Thyroid gland (tissue), 4 donors: ENCODE data around the gene SLC35E2B. TPM values are rescaled to one million over a fixed set of nuclear protein-coding genes. Genes with fewer than 3 reads are reported as not detected.
"Not testable (repeated sequence)": the region's sequence is repeated elsewhere in the genome, so short reads cannot be mapped to it uniquely, and the experiment has no call there.

Source experiments
- DNase-seq, 2 donors: peaks; one replicate each; pipeline ENCODE4 v3.0.0-alpha.2; 2019
- H3K27ac ChIP-seq, 3 donors: fragments of 200-600 bp; sonication (generic); 1 replicate in 2 of 3; 2 replicates in 1 of 3; pipeline ENCODE4 v1.5.1; 2016 to 2019; ENCODE audit warnings: mild to moderate bottlenecking in 1 of 3, moderate library complexity in 1 of 3
- H3K27me3 ChIP-seq: fragments of 200-600 bp; sonication (generic); one replicate; pipeline ENCODE4 v1.5.1; 2019
- H3K36me3 ChIP-seq, 2 donors: fragments of 200-600 bp; sonication (generic); one replicate each; pipeline ENCODE4 v1.5.1; 2016 to 2019
- H3K4me1 ChIP-seq, 2 donors: fragments of 200-600 bp; sonication (generic); one replicate each; pipeline ENCODE4 v1.5.1; 2017 to 2019
- H3K4me3 ChIP-seq, 3 donors: fragments of 200-600 bp; sonication (generic); replicated peaks in 1 of 3; 1 replicate in 2 of 3; 2 replicates in 1 of 3; pipeline ENCODE4 v1.5.1; 2016; ENCODE audit warnings: mild to moderate bottlenecking in 1 of 3
- H3K9me3 ChIP-seq: fragments of 200-600 bp; sonication (generic); one replicate; pipeline ENCODE4 v1.5.1; 2017
- POLR2A ChIP-seq, 2 donors: fragments of 450-650 bp; IDR thresholded peaks; one replicate each; pipeline ENCODE4 v1.6.1; 2017; ENCODE audit warnings: antibody characterized with exemption in 2 of 2, mild to moderate bottlenecking in 2 of 2, moderate library complexity in 1 of 2
- WGBS, 2 donors: methylation state at CpG; one replicate each; pipeline ENCODE4 v1.1.5; 2017; 5-methylcytosine and 5-hydroxymethylcytosine counted together
- intact Hi-C: fragments of 100-400 bp; cut with DNase I; formaldehyde crosslinking; loops from one replicate; pipeline ENCODE4 v1.15.1; 2023
- total RNA-seq, 4 donors: library from RNA; depleted of rRNA; stranded (reverse); fragments of >200 nt; gene quantifications; one replicate each; pipeline ENCODE4 v1.2.3, GENCODE V29; 2016
- TF ChIP-seq, protein P1 (sequence below), 6 experiments: fragments of 200-600 bp in 3 of 6; fragments of 450-650 bp in 3 of 6; sonication (generic) in 3 of 6; IDR thresholded peaks; one replicate each; pipeline ENCODE4 v1.5.1; 2016 to 2019; ENCODE audit warnings: antibody characterized with exemption in 6 of 6, mild to moderate bottlenecking in 2 of 6, inconsistent platforms in 1 of 6, moderate library complexity in 1 of 6

The SLC35E2B gene
- total RNA-seq, 4 donors from 2014 or later: 35.5 to 85.1 (median 50.2) TPM

GRCh38 chr1:1658583-1659549 is 33.7 kb downstream of the SLC35E2B start, which contains the start of gene CDK11B:
Gene CDK11B (minus strand): TSS chr1:1659004. CDS start chr1:1657485, 1,519 bp downstream.
- H3K36me3 ChIP-seq: peaks cover 30 to 31% of the 10 kb centered on the region in 2 donors
- H3K27me3 ChIP-seq, H3K9me3 ChIP-seq, intact Hi-C loops, H3K4me1 ChIP-seq: not testable (repeated sequence)
- WGBS, 2 donors: 0% methylated on average over 33 of the region's 96 CpGs; no CpG with 5 or more reads in 1 of the 2 donors
- peak in 1 of 2 donors; percentile 53 for TF ChIP-seq POLR2A (IDR thresholded peaks at IDR 0.05)
- TF ChIP-seq, protein P1, sequence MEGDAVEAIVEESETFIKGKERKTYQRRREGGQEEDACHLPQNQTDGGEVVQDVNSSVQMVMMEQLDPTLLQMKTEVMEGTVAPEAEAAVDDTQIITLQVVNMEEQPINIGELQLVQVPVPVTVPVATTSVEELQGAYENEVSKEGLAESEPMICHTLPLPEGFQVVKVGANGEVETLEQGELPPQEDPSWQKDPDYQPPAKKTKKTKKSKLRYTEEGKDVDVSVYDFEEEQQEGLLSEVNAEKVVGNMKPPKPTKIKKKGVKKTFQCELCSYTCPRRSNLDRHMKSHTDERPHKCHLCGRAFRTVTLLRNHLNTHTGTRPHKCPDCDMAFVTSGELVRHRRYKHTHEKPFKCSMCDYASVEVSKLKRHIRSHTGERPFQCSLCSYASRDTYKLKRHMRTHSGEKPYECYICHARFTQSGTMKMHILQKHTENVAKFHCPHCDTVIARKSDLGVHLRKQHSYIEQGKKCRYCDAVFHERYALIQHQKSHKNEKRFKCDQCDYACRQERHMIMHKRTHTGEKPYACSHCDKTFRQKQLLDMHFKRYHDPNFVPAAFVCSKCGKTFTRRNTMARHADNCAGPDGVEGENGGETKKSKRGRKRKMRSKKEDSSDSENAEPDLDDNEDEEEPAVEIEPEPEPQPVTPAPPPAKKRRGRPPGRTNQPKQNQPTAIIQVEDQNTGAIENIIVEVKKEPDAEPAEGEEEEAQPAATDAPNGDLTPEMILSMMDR (IDR thresholded peaks at IDR 0.05): peak in 4 of 6 experiments; percentile 19 to 31 (median 21)
- peak; percentile 89 to 95 for DNase-seq
- H3K4me3 ChIP-seq: peak within 1 kb of the TSS; percentile 70 to 78 (median 73)
- H3K27ac ChIP-seq: peak within 1 kb of the TSS; percentile 89 to 99 (median 98)

DNA sequence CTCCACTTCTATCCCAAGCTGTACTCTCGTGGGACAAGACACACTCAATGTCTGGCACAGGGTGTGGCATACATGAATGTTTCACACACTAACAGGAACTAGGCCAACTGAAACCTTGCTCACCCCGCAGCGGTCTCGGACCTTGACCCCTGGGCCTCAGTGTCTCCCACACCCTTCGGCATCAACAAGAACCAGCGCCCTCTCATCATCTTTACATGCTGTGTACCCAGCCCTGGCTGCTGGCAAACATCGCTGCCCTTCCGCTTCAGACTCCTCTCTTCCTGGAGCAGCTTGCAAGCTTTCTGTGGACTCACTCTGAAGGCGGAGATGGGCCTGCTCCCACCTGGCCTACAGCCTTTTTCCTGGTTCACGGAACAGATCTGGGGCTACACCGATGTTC is 44.3 kb downstream of the SLC35E2B start:
- intact Hi-C loops, H3K9me3 ChIP-seq, H3K27me3 ChIP-seq, H3K4me3 ChIP-seq, DNase-seq, H3K27ac ChIP-seq, H3K4me1 ChIP-seq: not testable (repeated sequence)
- 95 to 96% methylated on average over 11 of the region's 11 CpGs for WGBS, 2 donors
- peaks cover 39 to 60% of the 10 kb centered on the region in 2 donors for H3K36me3 ChIP-seq

- H3K4me1 ChIP-seq, intact Hi-C loops, H3K4me3 ChIP-seq, H3K27ac ChIP-seq, DNase-seq, H3K27me3 ChIP-seq, H3K9me3 ChIP-seq: not testable (repeated sequence)
- H3K36me3 ChIP-seq: peaks cover 37 to 54% of the 10 kb centered on the region in 2 donors
- 88 to 97% methylated on average over 17 of the region's 17 CpGs for WGBS, 2 donors
These were observed 44.9 kb downstream of the SLC35E2B start for GRCh38 chr1:1647567-1648241.

DNA sequence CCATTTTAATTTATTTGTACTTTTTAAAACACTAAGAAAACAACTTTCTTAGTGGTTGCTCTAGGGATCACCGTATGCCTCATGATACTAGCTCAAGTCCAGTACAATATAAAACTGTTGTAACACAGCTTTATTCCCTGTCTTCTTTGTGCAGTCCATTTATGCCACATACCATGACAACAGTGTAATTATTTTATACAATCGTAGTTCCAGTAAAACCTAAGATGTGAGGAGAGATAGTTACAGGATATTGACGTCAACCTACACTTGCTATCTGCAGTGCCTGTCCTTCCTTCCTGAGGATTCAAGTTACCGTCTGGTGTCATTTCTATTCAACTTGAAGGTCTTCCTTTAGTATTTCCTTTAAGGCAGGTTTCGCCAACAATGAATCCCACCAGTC is 46.3 kb downstream of the SLC35E2B start:
- peaks cover 28 to 40% of the 10 kb centered on the region in 2 donors for H3K36me3 ChIP-seq
- H3K4me3 ChIP-seq, H3K27ac ChIP-seq, DNase-seq, H3K9me3 ChIP-seq, intact Hi-C loops, H3K27me3 ChIP-seq, H3K4me1 ChIP-seq: not testable (repeated sequence)
- WGBS, 2 donors: 75 to 84% methylated on average over 5 of the region's 5 CpGs

DNA sequence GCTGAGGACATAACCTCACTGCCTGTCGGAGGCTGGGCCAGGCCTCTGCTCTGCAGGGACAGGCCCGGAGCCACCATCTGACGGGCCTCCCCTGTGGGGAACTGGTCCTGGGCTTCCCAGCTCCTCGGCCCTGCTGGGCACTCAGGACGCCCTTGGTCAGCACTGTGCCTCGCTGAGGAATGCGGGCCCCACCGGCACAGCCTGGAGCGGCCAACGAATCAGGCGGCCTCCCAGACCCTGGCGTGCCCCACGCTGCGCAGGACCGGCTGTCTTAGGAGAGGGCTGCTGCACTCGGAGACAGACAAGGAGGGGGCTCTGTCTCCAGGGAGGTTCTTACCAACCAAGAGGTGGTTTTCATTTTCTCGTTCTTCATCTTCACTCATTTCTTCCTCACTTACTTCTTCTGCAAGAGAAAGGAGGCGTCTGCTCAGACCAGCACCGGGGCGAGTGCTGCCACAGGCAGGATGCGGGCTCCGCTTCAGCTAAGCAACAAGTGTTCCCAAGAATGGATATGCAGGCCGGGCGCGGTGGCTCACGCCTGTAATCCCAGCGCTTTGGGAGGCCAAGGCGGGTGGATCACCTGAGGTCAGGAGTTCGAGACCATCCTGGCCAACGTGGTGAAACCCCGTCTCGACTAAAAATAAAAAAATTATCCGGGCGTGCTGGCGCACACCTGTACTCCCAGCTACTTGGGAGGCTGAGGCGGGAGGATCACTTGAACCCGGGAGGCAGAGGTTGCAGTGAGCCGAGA is 51.7 kb downstream of the SLC35E2B start:
- DNase-seq, intact Hi-C loops, H3K4me1 ChIP-seq, H3K9me3 ChIP-seq, H3K27ac ChIP-seq, H3K27me3 ChIP-seq, H3K4me3 ChIP-seq: not testable (repeated sequence)
- WGBS, 2 donors: 94 to 95% methylated on average over 17 to 27 of the region's 38 CpGs
- H3K36me3 ChIP-seq: peaks cover 13 to 26% of the 10 kb centered on the region in 2 donors

DNA sequence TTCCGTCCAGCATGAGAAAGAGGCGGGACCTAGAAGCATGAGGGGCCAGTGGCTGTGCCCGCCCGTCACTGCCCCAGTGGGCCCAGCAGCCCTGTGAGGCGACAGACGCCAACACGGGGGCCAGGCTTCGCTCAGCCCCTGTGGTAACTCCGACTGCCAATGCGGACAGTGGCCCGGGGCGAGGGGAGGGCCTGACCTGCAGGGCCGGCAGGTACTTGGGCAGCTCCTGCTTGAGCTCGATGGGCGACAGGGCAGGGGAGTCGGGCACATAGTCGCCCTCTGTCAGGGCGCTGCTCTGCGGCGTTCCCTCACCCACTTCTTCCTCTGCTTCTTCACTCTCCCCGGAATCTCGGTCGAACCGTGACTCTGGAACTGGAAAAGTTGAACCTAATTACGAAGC is 52.5 kb downstream of the SLC35E2B start:
- H3K27me3 ChIP-seq, intact Hi-C loops, H3K4me3 ChIP-seq, H3K27ac ChIP-seq, H3K4me1 ChIP-seq, DNase-seq, H3K9me3 ChIP-seq: not testable (repeated sequence)
- WGBS, 2 donors: 84 to 94% methylated on average over 8 to 14 of the region's 25 CpGs
- peaks cover 13 to 26% of the 10 kb centered on the region in 2 donors for H3K36me3 ChIP-seq

- DNase-seq, H3K4me1 ChIP-seq, H3K4me3 ChIP-seq, H3K27me3 ChIP-seq, H3K27ac ChIP-seq, intact Hi-C loops, H3K9me3 ChIP-seq: not testable (repeated sequence)
- 90 to 97% methylated on average over 2 to 13 of the region's 16 CpGs for WGBS, 2 donors
- H3K36me3 ChIP-seq: peaks cover 13 to 26% of the 10 kb centered on the region in 2 donors
These were observed 53.2 kb downstream of the SLC35E2B start for GRCh38 chr1:1639368-1639767.

GRCh38 chr1:1638528-1638927 is 54.1 kb downstream of the SLC35E2B start:
- DNase-seq, H3K27me3 ChIP-seq, H3K9me3 ChIP-seq, H3K4me3 ChIP-seq, intact Hi-C loops, H3K4me1 ChIP-seq, H3K27ac ChIP-seq: not testable (repeated sequence)
- peaks cover 13 to 26% of the 10 kb centered on the region in 2 donors for H3K36me3 ChIP-seq
- WGBS, 2 donors: 91 to 94% methylated on average over 7 to 9 of the region's 13 CpGs

GRCh38 chr1:1637479-1637875 is 55.1 kb downstream of the SLC35E2B start:
- DNase-seq, intact Hi-C loops: not testable (repeated sequence)
- 87 to 91% methylated on average over 6 to 14 of the region's 14 CpGs for WGBS, 2 donors

GRCh38 chr1:1636621-1637478 is 55.7 kb downstream of the SLC35E2B start:
- H3K27me3 ChIP-seq: not testable (repeated sequence)

More at GRCh38 chr1:1637479-1637875, 55.1 kb downstream of the SLC35E2B start:
- H3K27ac ChIP-seq, H3K4me3 ChIP-seq, H3K4me1 ChIP-seq, H3K27me3 ChIP-seq, H3K9me3 ChIP-seq: not testable (repeated sequence)
- peaks cover 13 to 26% of the 10 kb centered on the region in 2 donors for H3K36me3 ChIP-seq

More at GRCh38 chr1:1636621-1637478, 55.7 kb downstream of the SLC35E2B start:
- DNase-seq, H3K4me3 ChIP-seq, H3K4me1 ChIP-seq, H3K27ac ChIP-seq, H3K9me3 ChIP-seq, intact Hi-C loops: not testable (repeated sequence)
- 93 to 95% methylated on average over 22 to 24 of the region's 37 CpGs for WGBS, 2 donors
- peaks cover 13 to 26% of the 10 kb centered on the region in 2 donors for H3K36me3 ChIP-seq
